GOT3 (cell line): Measurements from ENCODE around the gene MMS19.

Experiments used
- DNase-seq: peaks from one replicate; lab custom pipeline; 2025; ENCODE audit warnings: mixed read lengths; lab: John Stamatoyannopoulos, UW

The MMS19 gene

DNA sequence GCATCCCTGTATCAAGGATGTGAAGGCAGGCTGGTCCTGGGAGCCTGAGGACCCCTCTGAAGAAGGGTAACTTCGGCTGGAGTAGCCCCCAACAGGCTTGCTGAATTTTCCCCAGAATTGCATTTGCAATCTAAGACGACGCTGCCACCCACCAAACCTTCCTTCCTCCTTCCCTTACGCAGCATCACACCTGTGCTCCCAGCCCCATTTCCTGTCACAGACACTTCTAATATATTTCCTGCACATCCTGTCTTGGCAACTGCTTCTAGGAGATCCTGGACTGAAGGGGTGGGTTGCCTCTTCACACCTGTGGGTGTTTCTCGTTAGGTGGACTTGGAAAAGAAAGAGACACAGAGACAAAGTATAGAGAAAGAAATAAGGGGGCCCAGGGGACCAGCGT is 81.7 kb downstream of the MMS19 start:
- DNase-seq, result no peak

DNA sequence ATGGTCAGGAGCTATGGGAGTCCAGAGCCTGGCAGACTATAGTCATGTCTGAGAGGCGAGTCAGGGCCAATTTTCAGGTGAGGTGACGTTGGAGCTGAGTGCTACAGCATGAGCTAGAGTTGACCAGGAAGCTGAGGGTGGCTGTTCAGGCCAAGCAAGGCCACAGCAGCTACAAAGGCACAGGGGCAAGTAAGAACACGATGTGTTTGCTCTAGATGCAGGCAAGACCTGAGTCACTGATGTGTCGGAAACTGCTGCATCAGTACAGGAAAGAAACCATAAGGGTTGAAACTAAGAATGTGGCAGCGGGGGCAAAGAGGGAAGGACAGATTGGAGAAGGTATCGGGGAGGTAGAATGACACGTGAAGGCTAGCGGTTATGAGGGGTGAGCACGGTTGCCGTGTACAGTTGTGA is 85.3 kb downstream of the MMS19 start:
- DNase-seq, result no peak

DNA sequence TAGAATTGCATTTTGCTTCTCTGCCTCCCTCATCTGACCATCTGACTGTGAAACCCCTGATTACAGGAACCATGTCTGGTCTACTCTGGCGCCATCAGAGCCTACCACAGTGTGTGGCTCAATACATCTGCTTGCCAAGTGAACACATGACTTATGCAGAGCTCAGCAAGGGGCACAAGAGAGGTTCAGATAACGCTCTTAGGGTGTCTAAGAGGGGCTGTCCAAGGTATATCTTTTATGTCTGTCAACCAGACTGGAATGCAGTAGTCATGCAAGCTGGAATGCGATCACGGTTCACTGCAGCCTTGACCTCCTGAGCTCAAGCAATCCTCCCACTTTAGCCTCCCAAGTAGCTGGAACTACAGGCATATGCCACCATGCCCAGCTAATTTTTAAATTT is 86.8 kb downstream of the MMS19 start:
- DNase-seq, result no peak

DNA sequence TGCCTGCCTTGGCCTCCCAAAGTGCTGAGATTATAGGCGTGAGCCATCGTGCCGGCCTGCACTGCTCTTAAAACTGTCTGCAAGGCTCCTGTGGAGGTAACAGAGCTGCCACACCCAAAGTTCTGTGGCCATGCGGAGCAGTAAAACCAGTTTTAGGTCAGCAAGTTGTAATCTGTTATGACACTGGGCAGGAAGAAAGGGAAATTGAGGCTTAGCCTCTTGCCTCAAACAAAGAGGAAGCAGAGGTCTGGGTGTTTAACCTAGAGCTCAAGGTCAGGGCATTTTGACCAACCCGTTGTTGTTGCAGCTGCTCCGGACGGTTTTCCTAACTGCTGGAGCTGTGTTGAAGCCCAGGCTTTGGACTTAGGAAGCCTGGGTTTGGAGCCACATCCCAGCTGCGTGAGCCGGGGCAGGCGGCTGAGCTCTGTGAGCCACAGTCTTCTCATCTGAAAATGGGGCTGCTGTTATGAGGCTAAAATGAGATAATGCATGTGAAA is 89.7 kb downstream of the MMS19 start:
- DNase-seq, result no peak
